H9 (cell line): ENCODE data around the gene TACC2. TPM values are rescaled to one million over a fixed set of nuclear protein-coding genes. Genes with fewer than 3 reads are reported as not detected.

Experiments
- DNase-seq: peaks from one replicate; pipeline ENCODE4 v3.0.0-alpha.2; 2017
- H2AFZ ChIP-seq: one replicate; pipeline ENCODE4 v1.6.1; 2013; ENCODE audit warnings: mild to moderate bottlenecking, low read length, control low read depth, moderate library complexity
- H2AK5ac ChIP-seq: 2 replicates; pipeline ENCODE4 v1.6.1; 2013; ENCODE audit warnings: low read length, control low read depth, mixed read lengths; ENCODE audit not compliant: insufficient read length
- H2BK120ac ChIP-seq: one replicate; pipeline ENCODE4 v1.6.1; 2013; ENCODE audit warnings: low read depth, mild to moderate bottlenecking, low read length, control low read depth, inconsistent platforms; ENCODE audit not compliant: poor library complexity, severe bottlenecking
- H2BK12ac ChIP-seq: 2 replicates; pipeline ENCODE4 v1.6.1; 2013; ENCODE audit warnings: low read length, control low read depth, mixed read lengths, low read depth; ENCODE audit not compliant: insufficient read length
- H2BK15ac ChIP-seq: 2 replicates; pipeline ENCODE4 v1.6.1; 2013; ENCODE audit warnings: low read depth, low read length, control low read depth
- H2BK20ac ChIP-seq: one replicate; pipeline ENCODE4 v1.6.1; 2013; ENCODE audit warnings: low read depth, mild to moderate bottlenecking, low read length, control low read depth, inconsistent platforms; ENCODE audit not compliant: poor library complexity, severe bottlenecking
- H2BK5ac ChIP-seq: 2 replicates; pipeline ENCODE4 v1.6.1; 2013; ENCODE audit warnings: low read length, control low read depth, mixed read lengths; ENCODE audit not compliant: insufficient read length
- H3K14ac ChIP-seq: 2 replicates; pipeline ENCODE4 v1.6.1; 2013; ENCODE audit warnings: low read length, control low read depth; ENCODE audit not compliant: insufficient read depth
- H3K18ac ChIP-seq: 2 replicates; pipeline ENCODE4 v1.6.1; 2013; ENCODE audit warnings: low read depth, mild to moderate bottlenecking, mixed read lengths, low read length, control low read depth; ENCODE audit not compliant: insufficient read length
- H3K23ac ChIP-seq: 2 replicates; pipeline ENCODE4 v1.6.1; 2013; ENCODE audit warnings: low read length, control low read depth, mixed read lengths, low read depth; ENCODE audit not compliant: insufficient read length
- H3K23me2 ChIP-seq: 2 replicates; pipeline ENCODE4 v1.6.1; 2013; ENCODE audit warnings: low read depth, mild to moderate bottlenecking, mixed read lengths, low read length, control low read depth; ENCODE audit not compliant: insufficient read length, poor library complexity, severe bottlenecking
- H3K27ac ChIP-seq: 2 replicates; pipeline ENCODE4 v1.5.1; 2013; ENCODE audit warnings: low read length, control low read depth, mixed read lengths, low read depth; ENCODE audit not compliant: insufficient read length
- H3K27me3 ChIP-seq: 2 replicates; pipeline ENCODE4 v1.6.1; 2013; ENCODE audit warnings: low read length, control low read depth, inconsistent platforms; ENCODE audit not compliant: insufficient read depth
- H3K4ac ChIP-seq: 2 replicates; pipeline ENCODE4 v1.6.1; 2013; ENCODE audit warnings: low read depth, mild to moderate bottlenecking, control low read depth, inconsistent platforms, low read length, moderate library complexity
- H3K4me1 ChIP-seq: 2 replicates; pipeline ENCODE4 v1.6.1; 2013; ENCODE audit warnings: low read length, control low read depth, inconsistent platforms; ENCODE audit not compliant: insufficient read depth
- H3K4me2 ChIP-seq: 2 replicates; pipeline ENCODE4 v1.6.1; 2013; ENCODE audit warnings: low read length, control low read depth, mixed read lengths; ENCODE audit not compliant: insufficient read length, insufficient read depth
- H3K56ac ChIP-seq: 2 replicates; pipeline ENCODE4 v1.6.1; 2013; ENCODE audit warnings: low read depth, mild to moderate bottlenecking, mixed read lengths, low read length, control low read depth; ENCODE audit not compliant: insufficient read length
- H3K79me1 ChIP-seq: 2 replicates; pipeline ENCODE4 v1.6.1; 2013; ENCODE audit warnings: low read depth, mild to moderate bottlenecking, moderate library complexity, low read length, control low read depth, inconsistent platforms; ENCODE audit not compliant: insufficient read depth, poor library complexity, severe bottlenecking
- H3K79me2 ChIP-seq: 2 replicates; pipeline ENCODE4 v1.6.1; 2013; ENCODE audit warnings: low read length, control low read depth, inconsistent platforms; ENCODE audit not compliant: insufficient read depth
- H3K9ac ChIP-seq: 2 replicates; pipeline ENCODE4 v1.6.1; 2013; ENCODE audit warnings: low read length, control low read depth, mixed read lengths; ENCODE audit not compliant: insufficient read length; ENCODE audit errors: extremely low read depth
- H3K9me3 ChIP-seq: one replicate; pipeline ENCODE4 v1.6.1; 2013; ENCODE audit warnings: low read depth, low read length, inconsistent platforms; ENCODE audit not compliant: control insufficient read depth
- H3T11ph ChIP-seq: one replicate; pipeline ENCODE4 v1.6.1; 2013; ENCODE audit warnings: mild to moderate bottlenecking, low read length, control low read depth, inconsistent platforms
- H4K20me1 ChIP-seq: one replicate; pipeline ENCODE4 v1.6.1; 2013; ENCODE audit not compliant: control insufficient read depth, insufficient read length, insufficient read depth
- H4K5ac ChIP-seq: 2 replicates; pipeline ENCODE4 v1.6.1; 2013; ENCODE audit warnings: low read depth, mild to moderate bottlenecking, mixed read lengths, low read length, control low read depth; ENCODE audit not compliant: insufficient read length
- H4K8ac ChIP-seq: replicated peaks from 2 replicates; pipeline ENCODE4 v1.6.1; 2013; ENCODE audit warnings: low read length, control low read depth, mixed read lengths, low read depth; ENCODE audit not compliant: insufficient read length
- H4K91ac ChIP-seq: 2 replicates; pipeline ENCODE4 v1.6.1; 2013; ENCODE audit warnings: low read depth, mild to moderate bottlenecking, moderate library complexity, mixed read lengths, low read length, control low read depth; ENCODE audit not compliant: insufficient read length
- H3K27ac Mint-ChIP-seq, 3 experiments: 2 replicates in 2 of 3; 3 replicates in 1 of 3; pipeline ENCODE4 v1.8.0; 2020 to 2021; ENCODE audit warnings: mixed read lengths in 3 of 3, mild to moderate bottlenecking in 1 of 3, moderate library complexity in 1 of 3
- H3K27me3 Mint-ChIP-seq: 2 replicates; pipeline ENCODE4 v1.8.0; 2021; ENCODE audit warnings: low read depth, mild to moderate bottlenecking, moderate library complexity, mixed read lengths
- H3K36me3 Mint-ChIP-seq, 3 experiments: 2 replicates in 2 of 3; 3 replicates in 1 of 3; pipeline ENCODE4 v1.8.0; 2020 to 2021; ENCODE audit warnings: low read depth in 3 of 3, mixed read lengths in 3 of 3; ENCODE audit not compliant: insufficient read depth in 1 of 3
- H3K4me1 Mint-ChIP-seq, 2 experiments: 2 replicates each; pipeline ENCODE4 v1.8.0; 2020; ENCODE audit warnings: mixed read lengths in 2 of 2
- H3K4me3 Mint-ChIP-seq, 2 experiments: 2 replicates in 1 of 2; 3 replicates in 1 of 2; pipeline ENCODE4 v1.8.0; 2020 to 2021; ENCODE audit warnings: mild to moderate bottlenecking in 2 of 2, mixed read lengths in 2 of 2, moderate library complexity in 1 of 2
- H3K9me3 Mint-ChIP-seq, 2 experiments: 2 replicates in 1 of 2; 3 replicates in 1 of 2; pipeline ENCODE4 v1.8.0; 2020; ENCODE audit warnings: mild to moderate bottlenecking in 2 of 2, mixed read lengths in 2 of 2, moderate library complexity in 1 of 2
- CTCF ChIP-seq: fragments of 200-600 bp; sonication (generic); conservative IDR thresholded peaks from 3 replicates; pipeline ENCODE4 v1.8.0; 2021; ENCODE audit warnings: antibody characterized with exemption, mild to moderate bottlenecking
- WGBS: extraction: QIAGEN DNeasy Blood & Tissue Kit; methylation state at CpG from one replicate; pipeline ENCODE4 v1.1.7; 2013; ENCODE audit warnings: missing lambda C conversion rate, low lambda C conversion rate, mixed read lengths; ENCODE audit not compliant: insufficient read length; ENCODE audit errors: extremely low coverage; 5-methylcytosine and 5-hydroxymethylcytosine counted together
- total RNA-seq: library from RNA; stranded (reverse); gene quantifications from 2 replicates; pipeline ENCODE4 v1.2.1, GENCODE V29; 2021

The TACC2 gene
- total RNA-seq, 1 experiment from 2014 or later = 58.1 TPM

GRCh38 chr10:122199689-122200088 lies 210.7 kb downstream of the TACC2 start:
- Mint-ChIP-seq H3K36me3 (peaks cover 37 to 61% (median 46%) of the 10 kb centered on the region in 3 experiments), H3K9me3 (peaks cover 0 to 3% of the 10 kb centered on the region in 2 experiments; a peak in 1 of 5 replicates), H3K27ac (no peak overlapping the region; a peak in 1 of 7 replicates), H3K4me1 (peaks cover 6 to 14% of the 10 kb centered on the region in 2 experiments), H3K27me3 (no peaks in the 10 kb centered on the region), H3K4me3 (no peak overlapping the region)
- Histone ChIP-seq H2BK120ac (no peak overlapping the region), H3K4me1 (no peaks in the 10 kb centered on the region), H3K18ac (no peak overlapping the region), H2BK12ac (no peak overlapping the region), H3K4ac (no peak overlapping the region), H4K5ac (no peak overlapping the region), H3K27ac (no peak overlapping the region), H2BK15ac (no peak overlapping the region), H3K14ac (no peak overlapping the region), H4K8ac (no peak overlapping the region), H4K91ac (no peak overlapping the region), H2AFZ (no peak overlapping the region), H3K9me3 (no peaks in the 10 kb centered on the region), H2AK5ac (no peak overlapping the region), H2BK20ac (no peak overlapping the region), H3K79me1 (no peaks in the 10 kb centered on the region), H3K23me2 (no peaks in the 10 kb centered on the region), H3K23ac (no peak overlapping the region), H3K27me3 (no peaks in the 10 kb centered on the region), H4K20me1 (no peaks in the 10 kb centered on the region), H3K9ac (no peak overlapping the region), H3T11ph (no peak overlapping the region), H3K79me2 (no peaks in the 10 kb centered on the region), H3K56ac (no peak overlapping the region), H2BK5ac (no peak overlapping the region), H3K4me2 (no peak overlapping the region)
- WGBS = no CpG with 5 or more reads among the region's 6 CpGs
- no peak for TF ChIP-seq CTCF
- DNase-seq = no peak
